H9 (cell line): ENCODE data around the gene ZNF362. TPM values are rescaled to one million over a fixed set of nuclear protein-coding genes. Genes with fewer than 3 reads are reported as not detected.

ENCODE experiments used
- DNase-seq: peaks from one replicate; pipeline ENCODE4 v3.0.0-alpha.2; 2017
- H2AFZ ChIP-seq: one replicate; pipeline ENCODE4 v1.6.1; 2013; ENCODE audit warnings: mild to moderate bottlenecking, low read length, control low read depth, moderate library complexity
- H2AK5ac ChIP-seq: 2 replicates; pipeline ENCODE4 v1.6.1; 2013; ENCODE audit warnings: low read length, control low read depth, mixed read lengths; ENCODE audit not compliant: insufficient read length
- H2BK120ac ChIP-seq: one replicate; pipeline ENCODE4 v1.6.1; 2013; ENCODE audit warnings: low read depth, mild to moderate bottlenecking, low read length, control low read depth, inconsistent platforms; ENCODE audit not compliant: poor library complexity, severe bottlenecking
- H2BK12ac ChIP-seq: 2 replicates; pipeline ENCODE4 v1.6.1; 2013; ENCODE audit warnings: low read length, control low read depth, mixed read lengths, low read depth; ENCODE audit not compliant: insufficient read length
- H2BK15ac ChIP-seq: 2 replicates; pipeline ENCODE4 v1.6.1; 2013; ENCODE audit warnings: low read depth, low read length, control low read depth
- H2BK20ac ChIP-seq: one replicate; pipeline ENCODE4 v1.6.1; 2013; ENCODE audit warnings: low read depth, mild to moderate bottlenecking, low read length, control low read depth, inconsistent platforms; ENCODE audit not compliant: poor library complexity, severe bottlenecking
- H2BK5ac ChIP-seq: 2 replicates; pipeline ENCODE4 v1.6.1; 2013; ENCODE audit warnings: low read length, control low read depth, mixed read lengths; ENCODE audit not compliant: insufficient read length
- H3K14ac ChIP-seq: 2 replicates; pipeline ENCODE4 v1.6.1; 2013; ENCODE audit warnings: low read length, control low read depth; ENCODE audit not compliant: insufficient read depth
- H3K18ac ChIP-seq: 2 replicates; pipeline ENCODE4 v1.6.1; 2013; ENCODE audit warnings: low read depth, mild to moderate bottlenecking, mixed read lengths, low read length, control low read depth; ENCODE audit not compliant: insufficient read length
- H3K23ac ChIP-seq: 2 replicates; pipeline ENCODE4 v1.6.1; 2013; ENCODE audit warnings: low read length, control low read depth, mixed read lengths, low read depth; ENCODE audit not compliant: insufficient read length
- H3K23me2 ChIP-seq: 2 replicates; pipeline ENCODE4 v1.6.1; 2013; ENCODE audit warnings: low read depth, mild to moderate bottlenecking, mixed read lengths, low read length, control low read depth; ENCODE audit not compliant: insufficient read length, poor library complexity, severe bottlenecking
- H3K27ac ChIP-seq: 2 replicates; pipeline ENCODE4 v1.5.1; 2013; ENCODE audit warnings: low read length, control low read depth, mixed read lengths, low read depth; ENCODE audit not compliant: insufficient read length
- H3K27me3 ChIP-seq: 2 replicates; pipeline ENCODE4 v1.6.1; 2013; ENCODE audit warnings: low read length, control low read depth, inconsistent platforms; ENCODE audit not compliant: insufficient read depth
- H3K4ac ChIP-seq: 2 replicates; pipeline ENCODE4 v1.6.1; 2013; ENCODE audit warnings: low read depth, mild to moderate bottlenecking, control low read depth, inconsistent platforms, low read length, moderate library complexity
- H3K4me1 ChIP-seq: 2 replicates; pipeline ENCODE4 v1.6.1; 2013; ENCODE audit warnings: low read length, control low read depth, inconsistent platforms; ENCODE audit not compliant: insufficient read depth
- H3K4me2 ChIP-seq: 2 replicates; pipeline ENCODE4 v1.6.1; 2013; ENCODE audit warnings: low read length, control low read depth, mixed read lengths; ENCODE audit not compliant: insufficient read length, insufficient read depth
- H3K56ac ChIP-seq: 2 replicates; pipeline ENCODE4 v1.6.1; 2013; ENCODE audit warnings: low read depth, mild to moderate bottlenecking, mixed read lengths, low read length, control low read depth; ENCODE audit not compliant: insufficient read length
- H3K79me1 ChIP-seq: 2 replicates; pipeline ENCODE4 v1.6.1; 2013; ENCODE audit warnings: low read depth, mild to moderate bottlenecking, moderate library complexity, low read length, control low read depth, inconsistent platforms; ENCODE audit not compliant: insufficient read depth, poor library complexity, severe bottlenecking
- H3K79me2 ChIP-seq: 2 replicates; pipeline ENCODE4 v1.6.1; 2013; ENCODE audit warnings: low read length, control low read depth, inconsistent platforms; ENCODE audit not compliant: insufficient read depth
- H3K9ac ChIP-seq: 2 replicates; pipeline ENCODE4 v1.6.1; 2013; ENCODE audit warnings: low read length, control low read depth, mixed read lengths; ENCODE audit not compliant: insufficient read length; ENCODE audit errors: extremely low read depth
- H3K9me3 ChIP-seq: one replicate; pipeline ENCODE4 v1.6.1; 2013; ENCODE audit warnings: low read depth, low read length, inconsistent platforms; ENCODE audit not compliant: control insufficient read depth
- H3T11ph ChIP-seq: one replicate; pipeline ENCODE4 v1.6.1; 2013; ENCODE audit warnings: mild to moderate bottlenecking, low read length, control low read depth, inconsistent platforms
- H4K20me1 ChIP-seq: one replicate; pipeline ENCODE4 v1.6.1; 2013; ENCODE audit not compliant: control insufficient read depth, insufficient read length, insufficient read depth
- H4K5ac ChIP-seq: 2 replicates; pipeline ENCODE4 v1.6.1; 2013; ENCODE audit warnings: low read depth, mild to moderate bottlenecking, mixed read lengths, low read length, control low read depth; ENCODE audit not compliant: insufficient read length
- H4K8ac ChIP-seq: replicated peaks from 2 replicates; pipeline ENCODE4 v1.6.1; 2013; ENCODE audit warnings: low read length, control low read depth, mixed read lengths, low read depth; ENCODE audit not compliant: insufficient read length
- H4K91ac ChIP-seq: 2 replicates; pipeline ENCODE4 v1.6.1; 2013; ENCODE audit warnings: low read depth, mild to moderate bottlenecking, moderate library complexity, mixed read lengths, low read length, control low read depth; ENCODE audit not compliant: insufficient read length
- H3K27ac Mint-ChIP-seq, 3 experiments: 2 replicates in 2 of 3; 3 replicates in 1 of 3; pipeline ENCODE4 v1.8.0; 2020 to 2021; ENCODE audit warnings: mixed read lengths in 3 of 3, mild to moderate bottlenecking in 1 of 3, moderate library complexity in 1 of 3
- H3K27me3 Mint-ChIP-seq: 2 replicates; pipeline ENCODE4 v1.8.0; 2021; ENCODE audit warnings: low read depth, mild to moderate bottlenecking, moderate library complexity, mixed read lengths
- H3K36me3 Mint-ChIP-seq, 3 experiments: 2 replicates in 2 of 3; 3 replicates in 1 of 3; pipeline ENCODE4 v1.8.0; 2020 to 2021; ENCODE audit warnings: low read depth in 3 of 3, mixed read lengths in 3 of 3; ENCODE audit not compliant: insufficient read depth in 1 of 3
- H3K4me1 Mint-ChIP-seq, 2 experiments: 2 replicates each; pipeline ENCODE4 v1.8.0; 2020; ENCODE audit warnings: mixed read lengths in 2 of 2
- H3K4me3 Mint-ChIP-seq, 2 experiments: 2 replicates in 1 of 2; 3 replicates in 1 of 2; pipeline ENCODE4 v1.8.0; 2020 to 2021; ENCODE audit warnings: mild to moderate bottlenecking in 2 of 2, mixed read lengths in 2 of 2, moderate library complexity in 1 of 2
- H3K9me3 Mint-ChIP-seq, 2 experiments: 2 replicates in 1 of 2; 3 replicates in 1 of 2; pipeline ENCODE4 v1.8.0; 2020; ENCODE audit warnings: mild to moderate bottlenecking in 2 of 2, mixed read lengths in 2 of 2, moderate library complexity in 1 of 2
- CTCF ChIP-seq: fragments of 200-600 bp; sonication (generic); conservative IDR thresholded peaks from 3 replicates; pipeline ENCODE4 v1.8.0; 2021; ENCODE audit warnings: antibody characterized with exemption, mild to moderate bottlenecking
- WGBS: extraction: QIAGEN DNeasy Blood & Tissue Kit; methylation state at CpG from one replicate; pipeline ENCODE4 v1.1.7; 2013; ENCODE audit warnings: missing lambda C conversion rate, low lambda C conversion rate, mixed read lengths; ENCODE audit not compliant: insufficient read length; ENCODE audit errors: extremely low coverage; 5-methylcytosine and 5-hydroxymethylcytosine counted together
- total RNA-seq: library from RNA; stranded (reverse); gene quantifications from 2 replicates; pipeline ENCODE4 v1.2.1, GENCODE V29; 2021

Gene ZNF362
- total RNA-seq, 1 experiment from 2014 or later = 18.7 TPM

- Histone ChIP-seq H4K5ac (no peak overlapping the region), H4K8ac (no peak overlapping the region), H3K4me1 (no peaks in the 10 kb centered on the region), H3K27me3 (no peaks in the 10 kb centered on the region), H4K91ac (no peak overlapping the region), H3K9me3 (no peaks in the 10 kb centered on the region), H2BK20ac (no peak overlapping the region), H2BK12ac (no peak overlapping the region), H3K23me2 (no peaks in the 10 kb centered on the region), H2AK5ac (no peak overlapping the region), H3K56ac (no peak overlapping the region), H3K4me2 (no peak overlapping the region), H3K27ac (no peak overlapping the region), H3K23ac (no peak overlapping the region), H2AFZ (no peak overlapping the region), H3K79me1 (no peaks in the 10 kb centered on the region), H2BK5ac (no peak overlapping the region), H3K79me2 (no peaks in the 10 kb centered on the region), H3K18ac (no peak overlapping the region), H3K4ac (no peak overlapping the region), H2BK120ac (no peak overlapping the region), H3T11ph (no peak overlapping the region), H2BK15ac (no peak overlapping the region), H3K14ac (no peak overlapping the region), H4K20me1 (no peaks in the 10 kb centered on the region), H3K9ac (no peak overlapping the region)
- H3K27me3 Mint-ChIP-seq = peaks cover 1% of the 10 kb centered on the region; the same call in 1 of the 2 replicates
- H3K4me1 Mint-ChIP-seq = peaks cover 0 to 5% of the 10 kb centered on the region in 2 experiments; a peak in 2 of 4 replicates
- H3K27ac Mint-ChIP-seq = no peak overlapping the region
- H3K9me3 Mint-ChIP-seq = no peaks in the 10 kb centered on the region
- H3K4me3 Mint-ChIP-seq = no peak overlapping the region
- DNase-seq = no peak
- no CpG with 5 or more reads among the region's 9 CpGs for WGBS
- no peak for TF ChIP-seq CTCF
- peaks cover 7 to 58% (median 12%) of the 10 kb centered on the region in 3 experiments; a peak in 6 of 7 replicates for H3K36me3 Mint-ChIP-seq
These were observed 71.5 kb downstream of the ZNF362 start for GRCh38 chr1:33327587-33328325.
